Measurements from ENCODE around the gene ASPN. TPM values are rescaled to one million over a fixed set of nuclear protein-coding genes. Genes with fewer than 3 reads are reported as not detected.

The ASPN gene
- total RNA-seq, 2 experiments from 2014 or later = not detected

- intact Hi-C loops (cut with micrococcal nuclease) = no loop called here
- no peak for DNase-seq
- Mint-ChIP-seq H3K36me3 (ENCODE audit: low read depth) (no peaks in the 10 kb centered on the region), H3K27me3 (no peaks in the 10 kb centered on the region), H3K27ac (no peak overlapping the region), H3K9me3 (no peaks in the 10 kb centered on the region), H3K4me3 (no peak overlapping the region), H3K4me1 (ENCODE audit: low read depth) (no peaks in the 10 kb centered on the region)
- ATAC-seq = no peak
- POLR2A ChIA-PET = no interaction called here
- TF ChIP-seq CTCF (IDR thresholded peaks at IDR 0.05) = no peak
- CTCF ChIA-PET = no interaction called here
Measured at GRCh38 chr9:92468206-92468605, 14.1 kb downstream of the ASPN start.

- Mint-ChIP-seq H3K4me1 (ENCODE audit: low read depth) (no peaks in the 10 kb centered on the region), H3K9me3 (no peaks in the 10 kb centered on the region), H3K27me3 (no peaks in the 10 kb centered on the region), H3K36me3 (ENCODE audit: low read depth) (no peaks in the 10 kb centered on the region), H3K4me3 (no peak overlapping the region), H3K27ac (no peak overlapping the region)
- DNase-seq = no peak
- ChIA-PET POLR2A (no interaction called here), CTCF (no interaction called here)
- TF ChIP-seq CTCF (IDR thresholded peaks at IDR 0.05) = no peak
- intact Hi-C loops (cut with micrococcal nuclease) = no loop called here
- no peak for ATAC-seq
Measured at GRCh38 chr9:92467511-92467910, 14.8 kb downstream of the ASPN start.

- CTCF ChIA-PET = no interaction called here
- intact Hi-C loops (cut with micrococcal nuclease) = no loop called here
- Mint-ChIP-seq H3K27ac (no peak overlapping the region), H3K27me3 (no peaks in the 10 kb centered on the region), H3K4me3 (no peak overlapping the region), H3K4me1 (ENCODE audit: low read depth) (no peaks in the 10 kb centered on the region), H3K36me3 (ENCODE audit: low read depth) (no peaks in the 10 kb centered on the region), H3K9me3 (no peaks in the 10 kb centered on the region)
- no peak for DNase-seq
- POLR2A ChIA-PET = no interaction called here
- ATAC-seq = no peak
- no peak for TF ChIP-seq CTCF (IDR thresholded peaks at IDR 0.05)
Measured at GRCh38 chr9:92467041-92467440, 15.3 kb downstream of the ASPN start.

- H3K36me3 Mint-ChIP-seq (ENCODE audit: low read depth) = no peaks in the 10 kb centered on the region
- ChIA-PET POLR2A (no interaction called here), CTCF (no interaction called here)
- intact Hi-C loops (cut with micrococcal nuclease) = no loop called here
- no peak overlapping the region for H3K4me3 Mint-ChIP-seq
- no peaks in the 10 kb centered on the region for H3K4me1 Mint-ChIP-seq (ENCODE audit: low read depth)
- no peaks in the 10 kb centered on the region for H3K9me3 Mint-ChIP-seq
- ATAC-seq (no peak), DNase-seq (no peak)
- no peak for TF ChIP-seq CTCF (IDR thresholded peaks at IDR 0.05)
- H3K27ac Mint-ChIP-seq = no peak overlapping the region
- H3K27me3 Mint-ChIP-seq = no peaks in the 10 kb centered on the region
Measured at GRCh38 chr9:92463984-92464383, 18.3 kb downstream of the ASPN start.

- TF ChIP-seq CTCF (IDR thresholded peaks at IDR 0.05) = no peak
- no peak for ATAC-seq
- H3K9me3 Mint-ChIP-seq = no peaks in the 10 kb centered on the region
- no peak for DNase-seq
- POLR2A ChIA-PET = no interaction called here
- H3K4me1 Mint-ChIP-seq (ENCODE audit: low read depth) = no peaks in the 10 kb centered on the region
- intact Hi-C loops (cut with micrococcal nuclease) = no loop called here
- no peaks in the 10 kb centered on the region for H3K36me3 Mint-ChIP-seq (ENCODE audit: low read depth)
- H3K4me3 Mint-ChIP-seq = no peak overlapping the region
- CTCF ChIA-PET = no interaction called here
- H3K27ac Mint-ChIP-seq = no peak overlapping the region
- no peaks in the 10 kb centered on the region for H3K27me3 Mint-ChIP-seq
Measured at GRCh38 chr9:92463387-92463786, 18.9 kb downstream of the ASPN start.

All from activated CD8-positive, alpha-beta T cell treated with anti-CD3 and anti-CD28 coated beads for 36 hours (primary cell).